Gastroesophageal sphincter (tissue), 4 donors: ENCODE results near the gene DCLRE1C. TPM values are rescaled to one million over a fixed set of nuclear protein-coding genes. Genes with fewer than 3 reads are reported as not detected.
"Not testable (repeated sequence)": the region's sequence is repeated elsewhere in the genome, so short reads cannot be mapped to it uniquely, and the experiment has no call there.

Experiments used
- ATAC-seq: fragments of 150-250 bp; one replicate; pipeline ENCODE4 v1.9.1; 2016; ENCODE audit warnings: mild to moderate bottlenecking, moderate library complexity
- H3K27ac ChIP-seq, 4 donors: fragments of 200-600 bp; sonication (generic) in 3 of 4; 1 replicate in 3 of 4; 2 replicates in 1 of 4; pipeline ENCODE4 v1.5.1; 2016 to 2019
- H3K27me3 ChIP-seq: fragments of 200-600 bp; sonication (generic); one replicate; pipeline ENCODE4 v1.5.1; 2019
- H3K36me3 ChIP-seq, 2 donors: fragments of 200-600 bp; sonication (generic); one replicate each; pipeline ENCODE4 v1.5.1; 2019; ENCODE audit warnings: control low read depth in 1 of 2
- H3K4me1 ChIP-seq, 3 donors: fragments of 200-600 bp; sonication (generic); 1 replicate in 2 of 3; 2 replicates in 1 of 3; pipeline ENCODE4 v1.5.1; 2016 to 2019; ENCODE audit warnings: control low read depth in 2 of 3
- H3K4me3 ChIP-seq, 2 donors: fragments of 200-600 bp; sonication (generic); one replicate each; pipeline ENCODE4 v1.5.1; 2019; ENCODE audit warnings: mild to moderate bottlenecking in 1 of 2, moderate library complexity in 1 of 2
- H3K9me3 ChIP-seq, 3 donors: fragments of 200-600 bp; sonication (generic); one replicate each; pipeline ENCODE4 v1.5.1; 2017 to 2019; ENCODE audit warnings: control low read depth in 2 of 3
- CTCF ChIP-seq, 4 experiments: fragments of 200-600 bp in 2 of 4; fragments of 450-650 bp in 2 of 4; sonication (generic) in 1 of 4; IDR thresholded peaks; one replicate each; pipeline ENCODE4 v1.5.1; 2017 to 2019; ENCODE audit warnings: antibody characterized with exemption in 4 of 4, mild to moderate bottlenecking in 2 of 4, moderate library complexity in 2 of 4
- EP300 ChIP-seq: sonication (generic); formaldehyde crosslinking; IDR thresholded peaks from one replicate; pipeline ENCODE4 v1.6.1; 2017; ENCODE audit warnings: antibody characterized with exemption, mild to moderate bottlenecking
- POLR2A ChIP-seq, 2 donors: fragments of 450-650 bp; IDR thresholded peaks; one replicate each; pipeline ENCODE4 v1.6.1; 2017; ENCODE audit warnings: antibody characterized with exemption in 2 of 2, mild to moderate bottlenecking in 2 of 2, moderate library complexity in 1 of 2
- POLR2AphosphoS5 ChIP-seq: sonication (generic); formaldehyde crosslinking; IDR thresholded peaks from one replicate; pipeline ENCODE4 v1.6.1; 2017; ENCODE audit warnings: antibody characterized with exemption
- WGBS, 2 donors: methylation state at CpG; one replicate each; pipeline ENCODE4 v1.1.5; 2018; ENCODE audit warnings: low coverage in 1 of 2; 5-methylcytosine and 5-hydroxymethylcytosine counted together
- total RNA-seq, 4 donors: library from RNA; depleted of rRNA; stranded (reverse); fragments of >200 nt; gene quantifications; one replicate each; pipeline ENCODE4 v1.1.0, GENCODE V29; 2016

Gene DCLRE1C
- total RNA-seq, 4 donors from 2014 or later: 7.7 to 16.8 (median 11.6) TPM

GRCh38 chr10:14982744-14983143, 28.8 kb upstream of the DCLRE1C start:
- no peak overlapping the region for H3K4me3 ChIP-seq
- H3K27me3 ChIP-seq: peaks cover 4% of the 10 kb centered on the region
- no peaks in the 10 kb centered on the region for H3K9me3 ChIP-seq
- H3K27ac ChIP-seq: no peak overlapping the region
- H3K4me1 ChIP-seq: no peaks in the 10 kb centered on the region
- no peaks in the 10 kb centered on the region for H3K36me3 ChIP-seq
- WGBS, 2 donors: 96 to 100% methylated on average over 3 of the region's 3 CpGs
- ATAC-seq: no peak
- TF ChIP-seq POLR2A (IDR thresholded peaks at IDR 0.05): no peak
- TF ChIP-seq EP300: no peak
- TF ChIP-seq POLR2AphosphoS5: no peak
- TF ChIP-seq CTCF (IDR thresholded peaks at IDR 0.05): no peak

DNA sequence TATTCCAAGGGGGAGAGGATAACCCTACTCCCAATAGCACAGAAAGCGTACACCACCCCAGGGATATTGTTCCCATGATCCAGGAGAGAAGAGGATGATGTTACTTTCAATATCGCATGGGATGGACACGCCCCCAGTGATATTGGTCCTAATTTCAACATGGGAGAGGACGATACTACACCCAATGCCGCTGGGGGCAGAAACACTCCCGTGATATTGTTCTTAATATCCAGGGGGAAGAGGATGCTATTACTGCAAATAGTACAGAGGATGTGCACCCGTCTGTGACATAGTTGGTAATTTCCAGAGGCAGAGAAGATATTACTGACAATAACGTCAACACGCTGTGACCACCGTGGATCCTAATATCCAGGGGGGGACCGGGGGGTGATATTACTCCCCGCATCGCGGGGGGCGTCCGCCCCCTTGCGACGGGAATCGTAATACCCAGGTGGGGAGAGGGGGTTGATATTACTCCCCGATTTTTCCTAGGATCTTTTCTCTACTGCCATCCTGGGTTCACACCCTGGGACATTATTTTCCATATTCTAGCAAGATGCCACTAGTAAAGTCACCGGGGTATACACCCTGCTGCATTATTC, 21.9 kb upstream of the DCLRE1C start:
- no peak for ATAC-seq
- Histone ChIP-seq H3K36me3 (no peaks in the 10 kb centered on the region), H3K27ac (no peak overlapping the region), H3K4me3 (no peak overlapping the region), H3K4me1 (no peaks in the 10 kb centered on the region), H3K27me3 (peaks cover 7% of the 10 kb centered on the region), H3K9me3 (no peaks in the 10 kb centered on the region)
- TF ChIP-seq CTCF (IDR thresholded peaks at IDR 0.05): peak in 1 of 4 experiments; percentile 15
- no peak for TF ChIP-seq POLR2AphosphoS5
- TF ChIP-seq EP300: no peak
- no peak for TF ChIP-seq POLR2A (IDR thresholded peaks at IDR 0.05)
- 16 to 40% methylated on average over 1 to 19 of the region's 21 CpGs for WGBS, 2 donors

- H3K4me1 ChIP-seq, H3K27ac ChIP-seq, H3K4me3 ChIP-seq, ATAC-seq, H3K9me3 ChIP-seq, H3K27me3 ChIP-seq, H3K36me3 ChIP-seq: not testable (repeated sequence)
- WGBS, 2 donors: 24 to 56% methylated on average over 9 to 15 of the region's 15 CpGs
Observed at GRCh38 chr10:14974153-14974998, 20.5 kb upstream of the DCLRE1C start.

DNA sequence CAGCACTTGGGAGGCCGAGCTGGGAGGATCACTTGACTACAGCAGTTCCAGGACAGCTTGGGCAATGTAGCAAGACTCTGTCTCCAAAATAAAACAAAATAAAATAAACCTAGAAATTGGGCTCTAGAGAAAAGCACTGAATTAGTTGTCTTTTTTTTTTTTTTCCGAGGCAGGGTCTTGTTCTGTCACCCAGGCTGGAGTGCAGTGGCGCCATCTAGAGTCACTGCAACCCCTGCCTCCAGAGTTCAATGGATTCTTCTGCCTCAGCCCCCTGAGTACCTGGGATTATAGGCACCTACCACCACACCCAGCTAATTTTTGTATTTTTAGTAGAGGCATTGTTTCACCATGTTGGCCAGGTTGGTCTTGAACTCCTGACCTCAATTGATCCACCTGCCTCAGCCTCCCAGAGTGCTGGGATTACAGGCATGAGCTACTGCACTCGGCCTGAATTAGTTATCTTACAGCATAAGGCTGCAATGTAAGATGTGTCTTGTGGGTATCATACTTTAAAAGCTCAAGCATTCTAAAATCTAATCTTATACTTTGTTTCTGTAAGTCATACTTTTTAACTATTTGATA, 18.1 kb upstream of the DCLRE1C start:
- no peak for TF ChIP-seq POLR2AphosphoS5
- peak in 3 of 4 experiments; percentile 13 to 57 (median 16) for TF ChIP-seq CTCF (IDR thresholded peaks at IDR 0.05)
- no peak for TF ChIP-seq POLR2A (IDR thresholded peaks at IDR 0.05)
- no peak for TF ChIP-seq EP300
- no peak for ATAC-seq
- no peak overlapping the region for H3K4me3 ChIP-seq
- no peaks in the 10 kb centered on the region for H3K9me3 ChIP-seq
- no peaks in the 10 kb centered on the region for H3K4me1 ChIP-seq
- H3K27ac ChIP-seq: no peak overlapping the region
- no peaks in the 10 kb centered on the region for H3K36me3 ChIP-seq
- peaks cover 7% of the 10 kb centered on the region for H3K27me3 ChIP-seq
- 38 to 51% methylated on average over 4 of the region's 4 CpGs for WGBS, 2 donors

- H3K36me3 ChIP-seq: no peaks in the 10 kb centered on the region
- WGBS, 2 donors: 80 to 89% methylated on average over 1 to 2 of the region's 2 CpGs
- TF ChIP-seq EP300: no peak
- TF ChIP-seq POLR2AphosphoS5: no peak
- TF ChIP-seq CTCF (IDR thresholded peaks at IDR 0.05): no peak
- no peak for TF ChIP-seq POLR2A (IDR thresholded peaks at IDR 0.05)
- no peak for ATAC-seq
- H3K27me3 ChIP-seq: no peaks in the 10 kb centered on the region
- H3K27ac ChIP-seq: no peak overlapping the region
- no peak overlapping the region for H3K4me3 ChIP-seq
- no peaks in the 10 kb centered on the region for H3K9me3 ChIP-seq
- H3K4me1 ChIP-seq: no peaks in the 10 kb centered on the region
Observed at GRCh38 chr10:14967897-14968296, 14.0 kb upstream of the DCLRE1C start.
